CD8-positive, alpha-beta memory T cell (primary cell): Measurements from ENCODE around the gene PTCRA. TPM values are rescaled to one million over a fixed set of nuclear protein-coding genes. Genes with fewer than 3 reads are reported as not detected.
"Not testable (repeated sequence)": the region's sequence is repeated elsewhere in the genome, so short reads cannot be mapped to it uniquely, and the experiment has no call there.

Experiments
- CTCF ChIA-PET: fragments of 350-600 bp; sonication (Branson Sonifier 250); formaldehyde crosslinking; loops from one replicate; lab custom pipeline; 2021; ENCODE audit warnings: antibody characterized with exemption; lab: Charles Lee
- POLR2A ChIA-PET: fragments of 350-600 bp; sonication (Branson Sonifier 250); formaldehyde crosslinking; loops from one replicate; lab custom pipeline; 2021; ENCODE audit warnings: antibody characterized with exemption; lab: Charles Lee
- DNase-seq, 5 donors: peaks; one replicate each; pipeline versions ENCODE4 v3.0.0 to v3.0.0-alpha.2; 2020 to 2022; ENCODE audit warnings: mixed read lengths in 1 of 5
- H3K27ac ChIP-seq: one replicate; pipeline ENCODE4 v1.7.0; 2013; ENCODE audit warnings: low read depth, mild to moderate bottlenecking, low read length, moderate library complexity
- H3K27me3 ChIP-seq: 2 replicates; pipeline ENCODE4 v1.7.0; 2013; ENCODE audit warnings: low read length, mild to moderate bottlenecking; ENCODE audit not compliant: insufficient read depth, poor library complexity, severe bottlenecking
- H3K36me3 ChIP-seq: 2 replicates; pipeline ENCODE4 v1.7.0; 2013; ENCODE audit warnings: mild to moderate bottlenecking, low read length, moderate library complexity; ENCODE audit not compliant: insufficient read depth
- H3K4me1 ChIP-seq: 2 replicates; pipeline ENCODE4 v1.7.0; 2013; ENCODE audit warnings: mild to moderate bottlenecking, low read length, moderate library complexity; ENCODE audit not compliant: insufficient read depth
- H3K4me3 ChIP-seq: 2 replicates; pipeline ENCODE4 v1.7.0; 2013; ENCODE audit warnings: mild to moderate bottlenecking, low read length
- H3K9me3 ChIP-seq: 2 replicates; pipeline ENCODE4 v1.7.0; 2013; ENCODE audit warnings: mild to moderate bottlenecking, low read length
- H3K27ac Mint-ChIP-seq, 8 donors: one replicate each; pipeline ENCODE4 v1.8.0; 2020 to 2021; ENCODE audit warnings: mixed read lengths in 8 of 8, mild to moderate bottlenecking in 6 of 8, inconsistent platforms in 3 of 8, moderate library complexity in 3 of 8
- H3K27me3 Mint-ChIP-seq, 2 donors: one replicate each; pipeline ENCODE4 v1.8.0; 2020 to 2021; ENCODE audit warnings: mixed read lengths in 2 of 2, mild to moderate bottlenecking in 1 of 2, moderate library complexity in 1 of 2
- H3K36me3 Mint-ChIP-seq, 3 donors: one replicate each; pipeline ENCODE4 v1.8.0; 2020 to 2021; ENCODE audit warnings: mixed read lengths in 3 of 3, inconsistent platforms in 1 of 3, mild to moderate bottlenecking in 1 of 3
- H3K4me1 Mint-ChIP-seq, 3 donors: one replicate each; pipeline ENCODE4 v1.8.0; 2020 to 2021; ENCODE audit warnings: mixed read lengths in 3 of 3, inconsistent platforms in 1 of 3, mild to moderate bottlenecking in 1 of 3
- H3K4me3 Mint-ChIP-seq, 7 donors: one replicate each; pipeline ENCODE4 v1.8.0; 2020 to 2021; ENCODE audit warnings: mixed read lengths in 7 of 7, mild to moderate bottlenecking in 6 of 7, moderate library complexity in 4 of 7, inconsistent platforms in 2 of 7
- H3K9me3 Mint-ChIP-seq, 5 donors: one replicate each; pipeline ENCODE4 v1.8.0; 2020 to 2022; ENCODE audit warnings: mixed read lengths in 5 of 5, mild to moderate bottlenecking in 3 of 5, moderate library complexity in 2 of 5, inconsistent platforms in 1 of 5
- polyA plus RNA-seq: library from polyadenylated mRNA; unstranded; fragments of 300-500 nt; fragmentation: Illumina TruSeq; gene quantifications from one replicate; pipeline ENCODE4 v1.2.3, GENCODE V29; 2021
- total RNA-seq, 2 experiments: library from RNA; stranded (reverse); gene quantifications; one replicate each; pipeline ENCODE4 v1.2.3, GENCODE V29; 2021

PTCRA gene
- total and polyA plus RNA-seq, 3 experiments from 2014 or later = not detected

GRCh38 chr6:42880871-42881270 is 35.0 kb upstream of the PTCRA start:
- H3K9me3 Mint-ChIP-seq, H3K27me3 Mint-ChIP-seq, H3K9me3 ChIP-seq, DNase-seq, H3K27me3 ChIP-seq: not testable (repeated sequence)
- peaks cover 12% of the 10 kb centered on the region for H3K4me1 ChIP-seq
- CTCF ChIA-PET = interaction anchor here (1.3 to 3.0 kb wide), 3 partner anchors 10 to 135 kb away, joined by 3 to 14 read pairs (median 11); partner anchors contain the start of gene TBCC
- H3K27ac ChIP-seq = peak overlapping the region; percentile 96
- peak overlapping the region; percentile 94 for H3K4me3 ChIP-seq
- Mint-ChIP-seq H3K4me1 (peaks cover 24 to 33% (median 33%) of the 10 kb centered on the region in 3 donors), H3K36me3 (peaks cover 5 to 55% (median 16%) of the 10 kb centered on the region in 3 donors), H3K4me3 (peak overlapping the region; percentile 91 to 99 (median 99)), H3K27ac (peak overlapping the region; percentile 89 to 100 (median 99))
- POLR2A ChIA-PET = interaction anchor here (2.1 to 3.1 kb wide), 3 partner anchors 10 to 109 kb away, joined by 18 to 40 read pairs (median 28); partner anchors contain the start of gene BICRAL
- peaks cover 26% of the 10 kb centered on the region for H3K36me3 ChIP-seq

- H3K4me3 Mint-ChIP-seq = peak overlapping the region in 1 of 7 donors; percentile 38
- Histone ChIP-seq H3K4me1 (peaks cover 11% of the 10 kb centered on the region), H3K4me3 (no peak overlapping the region), H3K9me3 (no peaks in the 10 kb centered on the region), H3K36me3 (peaks cover 30% of the 10 kb centered on the region), H3K27ac (no peak overlapping the region), H3K27me3 (no peaks in the 10 kb centered on the region)
- peak overlapping the region in 3 of 8 donors; percentile 17 to 82 (median 21) for H3K27ac Mint-ChIP-seq
- H3K4me1 Mint-ChIP-seq = peaks cover 17 to 34% (median 30%) of the 10 kb centered on the region in 3 donors
- no peaks in the 10 kb centered on the region for H3K27me3 Mint-ChIP-seq
- H3K36me3 Mint-ChIP-seq = peaks cover 5 to 72% (median 21%) of the 10 kb centered on the region in 3 donors
- ChIA-PET CTCF (interaction anchor here (1.4 kb wide), 1 partner anchor 224 kb away, joined by 3 read pairs; no protein-coding TSS in a partner anchor), POLR2A (no interaction called here)
- no peaks in the 10 kb centered on the region for H3K9me3 Mint-ChIP-seq
- DNase-seq = no peak
These were observed 30.2 kb upstream of the PTCRA start for GRCh38 chr6:42885702-42886101.

DNA sequence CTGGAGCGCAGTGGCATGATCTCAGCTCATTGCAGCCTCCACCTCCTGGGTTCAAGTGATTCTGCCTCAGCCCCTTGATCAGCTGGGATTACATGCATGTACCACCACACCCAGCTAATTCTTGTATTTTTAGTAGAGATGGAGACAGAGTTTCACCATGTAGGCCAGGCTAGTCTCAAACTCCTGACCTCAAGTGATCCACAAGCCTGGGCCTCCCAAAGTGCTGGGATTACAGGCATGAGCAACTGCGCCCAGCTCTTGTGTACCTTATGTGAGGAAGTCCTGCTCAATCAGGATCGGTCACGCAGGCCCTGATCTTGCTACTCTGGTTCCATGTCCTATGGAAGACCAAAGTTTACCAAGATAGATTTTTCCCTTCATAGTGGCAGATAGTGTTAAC is 27.7 kb upstream of the PTCRA start:
- peaks cover 5 to 64% (median 18%) of the 10 kb centered on the region in 3 donors for H3K36me3 Mint-ChIP-seq
- H3K27ac Mint-ChIP-seq = peak overlapping the region in 1 of 8 donors; percentile 82
- H3K9me3 Mint-ChIP-seq, H3K27me3 Mint-ChIP-seq, H3K27me3 ChIP-seq, POLR2A ChIA-PET, H3K4me3 ChIP-seq, DNase-seq, CTCF ChIA-PET, H3K9me3 ChIP-seq, H3K27ac ChIP-seq: not testable (repeated sequence)
- peaks cover 17 to 31% (median 28%) of the 10 kb centered on the region in 3 donors for H3K4me1 Mint-ChIP-seq
- Histone ChIP-seq H3K36me3 (peaks cover 29% of the 10 kb centered on the region), H3K4me1 (peaks cover 16% of the 10 kb centered on the region)
- H3K4me3 Mint-ChIP-seq = peak overlapping the region in 2 of 7 donors; percentile 50 to 61

DNA sequence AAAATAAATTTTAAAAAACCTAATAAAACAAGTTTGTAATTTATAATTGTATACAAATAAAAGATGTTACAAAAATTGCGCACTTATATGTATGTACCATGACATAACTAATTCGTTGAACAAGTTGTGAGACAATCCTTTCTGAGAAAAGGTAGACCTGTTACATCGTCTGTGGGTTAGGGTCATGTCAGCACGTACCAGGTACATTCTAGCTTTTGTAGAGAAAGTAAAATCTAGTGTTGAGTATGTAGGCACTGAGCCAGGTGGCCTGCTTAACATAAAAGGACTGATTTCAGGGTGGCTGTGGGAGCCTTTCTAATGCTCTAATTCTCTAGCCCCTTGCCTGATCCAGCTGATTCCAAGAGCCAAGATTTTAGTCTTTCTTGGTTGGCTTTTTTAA is 26.0 kb upstream of the PTCRA start:
- no peaks in the 10 kb centered on the region for H3K9me3 Mint-ChIP-seq
- Histone ChIP-seq H3K9me3 (no peaks in the 10 kb centered on the region), H3K4me3 (peak overlapping the region; percentile 99), H3K36me3 (peaks cover 13% of the 10 kb centered on the region), H3K27me3 (no peaks in the 10 kb centered on the region), H3K4me1 (peaks cover 16% of the 10 kb centered on the region), H3K27ac (peak overlapping the region; percentile 85)
- H3K27me3 Mint-ChIP-seq = no peaks in the 10 kb centered on the region
- H3K4me3 Mint-ChIP-seq = peak overlapping the region; percentile 94 to 100 (median 99)
- peak overlapping the region; percentile 81 to 98 (median 96) for H3K27ac Mint-ChIP-seq
- ChIA-PET CTCF (interaction anchor here (1.6 to 2.5 kb wide), 2 partner anchors 8 to 228 kb away, joined by 7 to 11 read pairs; no protein-coding TSS in a partner anchor), POLR2A (interaction anchor here (1.2 to 3.6 kb wide), 2 partner anchors 10 to 85 kb away, joined by 3 to 28 read pairs; partner anchors contain the start of gene RPL7L1)
- DNase-seq = no peak
- peaks cover 13 to 23% (median 20%) of the 10 kb centered on the region in 3 donors for H3K4me1 Mint-ChIP-seq
- peaks cover 0 to 48% (median 6%) of the 10 kb centered on the region in 3 donors for H3K36me3 Mint-ChIP-seq

- peaks cover 0 to 40% (median 5%) of the 10 kb centered on the region in 3 donors for H3K36me3 Mint-ChIP-seq
- H3K27ac ChIP-seq = peak overlapping the region; percentile 85
- no peaks in the 10 kb centered on the region for H3K9me3 Mint-ChIP-seq
- ChIA-PET POLR2A (interaction anchor here (0.6 to 3.6 kb wide), 9 partner anchors 11 to 163 kb away, joined by 3 to 28 read pairs (median 4); partner anchors contain the start of genes CNPY3, RPL7L1 and TBCC), CTCF (interaction anchor here (0.7 to 2.5 kb wide), 7 partner anchors 9 to 253 kb away, joined by 3 to 11 read pairs (median 5); partner anchors contain the start of gene RPL7L1)
- peak overlapping the region; percentile 81 to 98 (median 96) for H3K27ac Mint-ChIP-seq
- peaks cover 7% of the 10 kb centered on the region for H3K36me3 ChIP-seq
- peaks cover 13 to 23% (median 20%) of the 10 kb centered on the region in 3 donors for H3K4me1 Mint-ChIP-seq
- H3K4me1 ChIP-seq = peaks cover 16% of the 10 kb centered on the region
- H3K27me3 Mint-ChIP-seq = no peaks in the 10 kb centered on the region
- peak; percentile 80 to 91 (median 85) for DNase-seq
- H3K9me3 ChIP-seq = no peaks in the 10 kb centered on the region
- H3K4me3 ChIP-seq = peak overlapping the region; percentile 99
- H3K27me3 ChIP-seq = no peaks in the 10 kb centered on the region
- H3K4me3 Mint-ChIP-seq = peak overlapping the region; percentile 94 to 100 (median 99)
These were observed 25.3 kb upstream of the PTCRA start for GRCh38 chr6:42890311-42891198.

GRCh38 chr6:42891199-42891722 is 24.6 kb upstream of the PTCRA start:
- H3K9me3 ChIP-seq = no peaks in the 10 kb centered on the region
- H3K4me3 Mint-ChIP-seq = peak overlapping the region; percentile 94 to 100 (median 99)
- H3K4me1 ChIP-seq = peaks cover 16% of the 10 kb centered on the region
- H3K27ac ChIP-seq = peak overlapping the region; percentile 85
- H3K27ac Mint-ChIP-seq = peak overlapping the region; percentile 81 to 98 (median 96)
- DNase-seq = no peak
- H3K4me1 Mint-ChIP-seq = peaks cover 13 to 23% (median 20%) of the 10 kb centered on the region in 3 donors
- ChIA-PET POLR2A (interaction anchor here (0.6 to 3.6 kb wide), 8 partner anchors 11 to 164 kb away, joined by 3 to 28 read pairs (median 4); partner anchors contain the start of genes CNPY3, RPL7L1 and TBCC), CTCF (interaction anchor here (1.0 to 2.5 kb wide), 4 partner anchors 9 to 16 kb away, joined by 3 to 11 read pairs (median 6); partner anchors contain the start of gene RPL7L1)
- H3K36me3 Mint-ChIP-seq = peaks cover 0 to 33% (median 2%) of the 10 kb centered on the region in 3 donors
- peak overlapping the region; percentile 99 for H3K4me3 ChIP-seq
- H3K27me3 Mint-ChIP-seq = no peaks in the 10 kb centered on the region
- H3K9me3 Mint-ChIP-seq = no peaks in the 10 kb centered on the region
- H3K36me3 ChIP-seq = no peaks in the 10 kb centered on the region
- H3K27me3 ChIP-seq = no peaks in the 10 kb centered on the region

DNA sequence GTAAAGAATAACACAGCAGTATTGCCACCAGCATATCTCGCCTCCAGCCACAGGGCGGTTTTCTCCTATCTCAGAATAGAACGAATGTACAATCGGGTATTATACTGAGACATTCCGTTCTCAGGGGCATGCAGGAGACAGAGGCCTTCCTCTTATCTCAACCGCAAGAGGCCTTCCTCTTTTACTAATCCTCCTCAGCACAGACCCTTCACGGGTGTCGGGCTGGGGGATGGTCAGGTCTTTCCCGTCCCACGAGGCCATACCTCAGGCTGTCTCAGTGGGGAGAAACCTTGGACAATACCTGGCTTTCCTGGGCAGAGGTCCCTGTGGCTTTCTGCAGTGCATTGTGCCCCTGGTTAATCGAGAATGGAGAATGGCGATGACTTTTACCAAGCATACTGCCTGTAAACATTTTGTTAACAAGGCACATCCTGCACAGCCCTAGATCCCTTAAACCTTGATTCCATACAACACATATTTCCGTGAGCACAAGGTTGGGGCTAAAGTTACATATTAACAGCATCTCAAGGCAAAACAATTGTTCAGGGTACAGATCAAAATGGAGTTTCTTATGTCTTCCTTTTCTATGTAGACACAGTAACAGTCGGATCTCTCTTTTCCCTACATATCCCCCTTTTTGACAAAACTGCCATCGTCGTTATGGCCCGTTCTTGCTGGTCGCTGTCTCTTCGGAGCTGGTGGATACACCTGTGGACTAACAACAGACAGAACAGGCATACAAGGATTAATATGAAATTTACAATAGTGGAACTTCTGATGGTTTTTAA is 21.6 kb upstream of the PTCRA start:
- DNase-seq, H3K9me3 Mint-ChIP-seq, H3K27me3 Mint-ChIP-seq, H3K9me3 ChIP-seq, H3K27ac ChIP-seq, H3K4me3 ChIP-seq, H3K27ac Mint-ChIP-seq, POLR2A ChIA-PET, H3K36me3 ChIP-seq, H3K27me3 ChIP-seq: not testable (repeated sequence)
- CTCF ChIA-PET = interaction anchor here (1.0 to 1.8 kb wide), 2 partner anchors 15 to 250 kb away, joined by 3 to 8 read pairs; partner anchors contain the start of gene RPL7L1
- peak overlapping the region in 1 of 7 donors; percentile 37 for H3K4me3 Mint-ChIP-seq
- H3K36me3 Mint-ChIP-seq = peaks cover 0 to 15% (median 0%) of the 10 kb centered on the region in 3 donors
- H3K4me1 Mint-ChIP-seq = peaks cover 16 to 23% (median 21%) of the 10 kb centered on the region in 3 donors
- peaks cover 16% of the 10 kb centered on the region for H3K4me1 ChIP-seq
